WTC11 (cell line): ENCODE data around the gene ABCA5. TPM values are rescaled to one million over a fixed set of nuclear protein-coding genes. Genes with fewer than 3 reads are reported as not detected.

ENCODE experiments used
- ATAC-seq: fragments of 200-7000 bp; cut with Tn5 transposase; 2 replicates; pipeline ENCODE4 v1.10.0; 2021; ENCODE audit warnings: mild to moderate bottlenecking, moderate library complexity
- Bru-seq: library from RNA; stranded (reverse); fragments of 400-500 nt; gene quantifications from one replicate; lab custom pipeline; 2021; lab: Mats Ljungman, UMichigan
- CTCF ChIA-PET: fragments of 300-600 bp; sonication (Branson Sonifier 250); formaldehyde crosslinking; loops from one replicate; lab custom pipeline; 2021; ENCODE audit warnings: antibody characterized with exemption; lab: Charles Lee
- POLR2A ChIA-PET: fragments of 350-600 bp; sonication (Branson Sonifier 250); formaldehyde crosslinking; loops from one replicate; lab custom pipeline; 2021; ENCODE audit warnings: antibody characterized with exemption; lab: Charles Lee
- DNase-seq: peaks from one replicate; pipeline ENCODE4 v3.0.0; 2021; ENCODE audit warnings: low spot score
- H3K27ac Mint-ChIP-seq: 2 replicates; pipeline ENCODE4 v1.8.0; 2021; ENCODE audit warnings: mixed read lengths
- H3K27me3 Mint-ChIP-seq: 2 replicates; pipeline ENCODE4 v1.8.0; 2021; ENCODE audit warnings: low read depth, mild to moderate bottlenecking, moderate library complexity, mixed read lengths
- H3K36me3 Mint-ChIP-seq: 2 replicates; pipeline ENCODE4 v1.8.0; 2021; ENCODE audit warnings: mixed read lengths
- H3K4me1 Mint-ChIP-seq: 2 replicates; pipeline ENCODE4 v1.8.0; 2022; ENCODE audit warnings: mixed read lengths
- H3K4me3 Mint-ChIP-seq: 2 replicates; pipeline ENCODE4 v1.8.0; 2021; ENCODE audit warnings: mild to moderate bottlenecking, moderate library complexity, mixed read lengths
- H3K9me3 Mint-ChIP-seq: 2 replicates; pipeline ENCODE4 v1.8.0; 2021; ENCODE audit warnings: mixed read lengths
- CREM ChIP-seq: sonication (generic); formaldehyde crosslinking; IDR thresholded peaks from 2 replicates; pipeline ENCODE4 v1.8.1; 2022; ENCODE audit warnings: mild to moderate bottlenecking, missing genetic modification reagents, moderate library complexity
- FOXK1 ChIP-seq: sonication (generic); formaldehyde crosslinking; IDR thresholded peaks from 2 replicates; pipeline ENCODE4 v1.8.0; 2022; ENCODE audit warnings: mild to moderate bottlenecking, moderate library complexity, missing genetic modification reagents
- FOXP1 ChIP-seq: sonication (generic); formaldehyde crosslinking; IDR thresholded peaks from 2 replicates; pipeline ENCODE4 v1.8.0; 2022; ENCODE audit warnings: missing genetic modification reagents, mild to moderate bottlenecking, moderate library complexity, borderline replicate concordance
- FOXP4 ChIP-seq: sonication (generic); formaldehyde crosslinking; IDR thresholded peaks from 2 replicates; pipeline ENCODE4 v1.8.0; 2022; ENCODE audit warnings: mild to moderate bottlenecking, missing genetic modification reagents
- GABPB1 ChIP-seq: sonication (generic); formaldehyde crosslinking; IDR thresholded peaks from 2 replicates; pipeline ENCODE4 v1.8.1; 2023; ENCODE audit warnings: mild to moderate bottlenecking, missing genetic modification reagents
- NFYB ChIP-seq: sonication (generic); formaldehyde crosslinking; conservative IDR thresholded peaks from 2 replicates; pipeline ENCODE4 v1.8.0; 2022; ENCODE audit warnings: low read depth, missing genetic modification reagents
- OVOL2 ChIP-seq: fragments of 250-450 bp; sonication (Bioruptor Pico); IDR thresholded peaks from 2 replicates; pipeline ENCODE4 v1.9.0; 2021; ENCODE audit warnings: mild to moderate bottlenecking, borderline replicate concordance
- SMAD4 ChIP-seq: sonication (generic); formaldehyde crosslinking; IDR thresholded peaks from 2 replicates; pipeline ENCODE4 v1.8.0; 2022; ENCODE audit warnings: mild to moderate bottlenecking, missing genetic modification reagents
- SOX15 ChIP-seq: fragments of 250-450 bp; sonication (Bioruptor Pico); IDR thresholded peaks from 2 replicates; pipeline ENCODE4 v1.9.0; 2021; ENCODE audit warnings: mild to moderate bottlenecking
- SP1 ChIP-seq: sonication (generic); formaldehyde crosslinking; conservative IDR thresholded peaks from 2 replicates; pipeline ENCODE4 v1.8.1; 2022; ENCODE audit warnings: missing genetic modification reagents
- TEAD1 ChIP-seq: sonication (generic); formaldehyde crosslinking; IDR thresholded peaks from 2 replicates; pipeline ENCODE4 v1.8.0; 2022; ENCODE audit warnings: mild to moderate bottlenecking, missing genetic modification reagents
- TEAD4 ChIP-seq: sonication (generic); formaldehyde crosslinking; IDR thresholded peaks from 2 replicates; pipeline ENCODE4 v1.8.0; 2022; ENCODE audit warnings: mild to moderate bottlenecking, missing genetic modification reagents
- USF2 ChIP-seq: sonication (generic); formaldehyde crosslinking; IDR thresholded peaks from 2 replicates; pipeline ENCODE4 v1.8.1; 2023; ENCODE audit warnings: mild to moderate bottlenecking, missing genetic modification reagents, moderate library complexity
- ZNF121 ChIP-seq: sonication (generic); formaldehyde crosslinking; IDR thresholded peaks from 2 replicates; pipeline ENCODE4 v1.8.0; 2023; ENCODE audit warnings: missing genetic modification reagents
- ZNF138 ChIP-seq: sonication (generic); formaldehyde crosslinking; conservative IDR thresholded peaks from 2 replicates; pipeline ENCODE4 v1.8.1; 2022; ENCODE audit warnings: mild to moderate bottlenecking, moderate library complexity, missing genetic modification reagents
- ZNF317 ChIP-seq: sonication (generic); formaldehyde crosslinking; IDR thresholded peaks from 2 replicates; pipeline ENCODE4 v1.8.1; 2023; ENCODE audit warnings: low read depth, mild to moderate bottlenecking, moderate library complexity, missing genetic modification reagents, borderline replicate concordance
- ZNF423 ChIP-seq: fragments of 250-450 bp; sonication (Bioruptor Pico); IDR thresholded peaks from 2 replicates; pipeline ENCODE4 v2.1.2; 2022; ENCODE audit warnings: mild to moderate bottlenecking, moderate library complexity
- ZNF512 ChIP-seq: sonication (generic); formaldehyde crosslinking; IDR thresholded peaks from 2 replicates; pipeline ENCODE4 v1.8.1; 2022; ENCODE audit warnings: missing genetic modification reagents, borderline replicate concordance
- long read RNA-seq, 3 experiments: library from RNA in 1 of 3; library from capped mRNA in 1 of 3; library from polyadenylated mRNA in 1 of 3; unstranded in 2 of 3; stranded (forward) in 1 of 3; transcript quantifications; one replicate each; pipeline ENCODE4 v2.0.0, GENCODE V29; 2021
- total RNA-seq: library from RNA; stranded (reverse); gene quantifications from 3 replicates; pipeline ENCODE4 v1.2.3, GENCODE V29; 2021
- TF ChIP-seq, protein P1 (sequence below): sonication (generic); formaldehyde crosslinking; IDR thresholded peaks from 2 replicates; pipeline ENCODE4 v1.8.1; 2022; ENCODE audit warnings: mild to moderate bottlenecking, moderate library complexity, missing genetic modification reagents
- TF ChIP-seq, protein P2 (sequence below): sonication (generic); formaldehyde crosslinking; IDR thresholded peaks from 2 replicates; pipeline ENCODE4 v1.8.1; 2022; ENCODE audit warnings: mild to moderate bottlenecking, missing genetic modification reagents, moderate library complexity, borderline replicate concordance
- TF ChIP-seq, protein P3 (sequence below): fragments of 250-450 bp; sonication (Bioruptor Pico); conservative IDR thresholded peaks from 2 replicates; pipeline ENCODE4 v1.9.0; 2021; ENCODE audit warnings: mild to moderate bottlenecking
- TF ChIP-seq, protein P4 (sequence below): fragments of 250-450 bp; sonication (Bioruptor Pico); IDR thresholded peaks from 2 replicates; pipeline ENCODE4 v1.8.0; 2021; ENCODE audit warnings: mild to moderate bottlenecking
- TF ChIP-seq, protein P5 (sequence below): fragments of 200-600 bp; IDR thresholded peaks from 2 replicates; pipeline ENCODE4 v1.8.0; 2022; ENCODE audit warnings: antibody characterized with exemption

Gene ABCA5
- total RNA-seq (1.4 to 1.8 TPM (median 1.6 TPM) in 3 replicates), Bru-seq, nascent RNA (percentile 34 among the genes with signal in this experiment)
- long read RNA-seq, experiment 1, partial matches to known transcripts: 0 of 2 reads
- long read RNA-seq, experiment 1, other reads (novel, unspliced or antisense): 2 of 2 reads
- long read RNA-seq, experiment 2, partial matches to known transcripts: 0 of 2 reads
- long read RNA-seq, experiment 2, other reads (novel, unspliced or antisense): 2 of 2 reads
- long read RNA-seq, experiment 3: 0 reads

DNA sequence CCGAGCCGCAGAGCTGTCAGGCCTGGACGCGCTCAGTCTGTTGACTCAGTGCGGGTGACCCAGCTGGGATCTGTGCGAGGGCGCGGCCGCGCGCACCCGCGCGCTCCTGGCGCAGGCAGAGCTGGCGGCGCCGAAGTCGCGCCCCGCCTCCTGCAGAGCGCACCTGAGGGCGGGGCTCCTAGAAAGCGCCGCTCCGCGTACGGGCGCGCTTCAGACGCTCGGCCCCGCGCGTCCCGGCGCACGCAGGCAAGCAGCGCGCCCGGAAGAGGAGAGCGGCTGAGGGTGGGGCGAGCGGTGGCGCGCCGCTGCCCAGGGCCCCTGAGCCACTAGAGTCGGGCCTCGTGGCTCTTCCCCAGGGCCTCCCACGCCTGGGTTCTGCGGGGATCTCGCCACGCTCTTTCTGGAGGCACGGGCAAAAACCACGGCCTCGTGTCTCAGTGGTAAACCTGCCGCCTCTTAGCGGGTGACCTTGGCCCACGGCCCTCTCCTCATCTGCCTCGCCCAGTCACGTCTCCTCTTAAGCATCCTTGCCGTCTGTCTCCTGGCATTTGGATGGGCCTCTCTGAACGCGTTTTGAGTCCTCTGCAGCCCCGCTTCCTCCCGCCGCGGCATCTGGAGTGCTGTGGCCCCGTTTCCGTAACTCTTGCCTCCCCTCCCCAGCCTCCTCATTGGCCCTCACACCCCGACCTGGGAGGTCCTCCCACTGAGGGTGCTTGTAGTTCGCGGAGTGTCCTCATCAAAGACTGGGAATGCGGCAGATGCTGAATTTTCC lies at the start of gene ABCA5:
ABCA5 (minus strand) TSS at position 74 of the 772 bp plus-strand sequence. CDS start 12,718 bp downstream, outside the sequence.
- POLR2A ChIA-PET: no interaction called here
- TF ChIP-seq SMAD4 (CRISPR knock-in tag): no peak
- TF ChIP-seq ZNF138: 0 out of 2 replicates have a peak, but pooled peaks have one; percentile 25
- TF ChIP-seq NFYB (CRISPR knock-in tag): no peak
- TF ChIP-seq OVOL2: no peak
- no peak for TF ChIP-seq SOX15 (CRISPR knock-in tag)
- no peak for TF ChIP-seq TEAD4 (CRISPR knock-in tag)
- TF ChIP-seq FOXP4 (CRISPR knock-in tag): 0 out of 2 replicates have a peak, but pooled peaks have one; percentile 12
- TF ChIP-seq ZNF121: no peak
- TF ChIP-seq CREM (CRISPR knock-in tag): 0 out of 2 replicates have a peak, but pooled peaks have one; percentile 54
- TF ChIP-seq ZNF317 (CRISPR knock-in tag): no peak
- TF ChIP-seq, protein P1, sequence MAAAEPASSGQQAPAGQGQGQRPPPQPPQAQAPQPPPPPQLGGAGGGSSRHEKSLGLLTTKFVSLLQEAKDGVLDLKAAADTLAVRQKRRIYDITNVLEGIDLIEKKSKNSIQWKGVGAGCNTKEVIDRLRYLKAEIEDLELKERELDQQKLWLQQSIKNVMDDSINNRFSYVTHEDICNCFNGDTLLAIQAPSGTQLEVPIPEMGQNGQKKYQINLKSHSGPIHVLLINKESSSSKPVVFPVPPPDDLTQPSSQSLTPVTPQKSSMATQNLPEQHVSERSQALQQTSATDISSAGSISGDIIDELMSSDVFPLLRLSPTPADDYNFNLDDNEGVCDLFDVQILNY: 0 out of 2 replicates have a peak, but pooled peaks have one; percentile 22
- TF ChIP-seq ZNF423 (CRISPR knock-in tag): peak; percentile 5; the same call in 1 of the 2 replicates
- no peak; the same call in 1 of the 2 replicates for TF ChIP-seq USF2 (CRISPR knock-in tag)
- TF ChIP-seq FOXP1 (CRISPR knock-in tag): peak; percentile 86
- TF ChIP-seq, protein P2, sequence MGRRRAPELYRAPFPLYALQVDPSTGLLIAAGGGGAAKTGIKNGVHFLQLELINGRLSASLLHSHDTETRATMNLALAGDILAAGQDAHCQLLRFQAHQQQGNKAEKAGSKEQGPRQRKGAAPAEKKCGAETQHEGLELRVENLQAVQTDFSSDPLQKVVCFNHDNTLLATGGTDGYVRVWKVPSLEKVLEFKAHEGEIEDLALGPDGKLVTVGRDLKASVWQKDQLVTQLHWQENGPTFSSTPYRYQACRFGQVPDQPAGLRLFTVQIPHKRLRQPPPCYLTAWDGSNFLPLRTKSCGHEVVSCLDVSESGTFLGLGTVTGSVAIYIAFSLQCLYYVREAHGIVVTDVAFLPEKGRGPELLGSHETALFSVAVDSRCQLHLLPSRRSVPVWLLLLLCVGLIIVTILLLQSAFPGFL: no peak
- TF ChIP-seq, protein P3, sequence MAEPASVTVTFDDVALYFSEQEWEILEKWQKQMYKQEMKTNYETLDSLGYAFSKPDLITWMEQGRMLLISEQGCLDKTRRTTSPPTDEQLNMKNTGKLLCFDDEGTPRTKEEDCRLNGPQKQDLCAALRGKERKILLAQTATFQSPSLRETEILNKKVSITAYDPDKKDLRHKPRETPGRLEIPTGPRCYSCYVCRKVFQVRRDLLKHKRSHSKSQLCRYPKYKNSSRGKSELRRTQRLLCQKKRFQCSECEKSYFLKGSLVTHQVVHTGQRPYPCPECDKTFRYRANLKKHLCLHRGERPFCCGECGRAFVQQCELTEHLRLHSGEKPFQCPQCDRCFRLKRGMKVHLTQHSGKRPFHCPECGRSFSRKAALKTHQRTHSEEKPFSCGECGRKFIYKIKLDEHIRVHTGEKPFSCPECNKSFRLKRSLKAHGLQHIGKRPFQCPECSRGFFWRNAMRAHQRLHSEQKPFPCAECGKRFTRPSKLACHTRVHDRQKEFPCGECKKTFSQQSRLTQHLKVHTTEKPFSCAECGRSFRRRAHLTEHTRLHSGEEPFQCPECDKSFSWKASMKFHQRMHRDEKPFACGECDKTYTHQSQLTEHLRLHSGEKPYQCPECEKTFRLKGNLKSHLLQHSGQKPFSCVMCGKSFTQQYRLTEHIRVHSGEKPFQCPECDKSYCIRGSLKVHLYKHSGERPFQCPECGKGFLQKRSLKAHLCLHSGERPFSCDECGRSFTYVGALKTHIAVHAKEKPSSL (CRISPR knock-in tag): no peak
- TF ChIP-seq, protein P4, sequence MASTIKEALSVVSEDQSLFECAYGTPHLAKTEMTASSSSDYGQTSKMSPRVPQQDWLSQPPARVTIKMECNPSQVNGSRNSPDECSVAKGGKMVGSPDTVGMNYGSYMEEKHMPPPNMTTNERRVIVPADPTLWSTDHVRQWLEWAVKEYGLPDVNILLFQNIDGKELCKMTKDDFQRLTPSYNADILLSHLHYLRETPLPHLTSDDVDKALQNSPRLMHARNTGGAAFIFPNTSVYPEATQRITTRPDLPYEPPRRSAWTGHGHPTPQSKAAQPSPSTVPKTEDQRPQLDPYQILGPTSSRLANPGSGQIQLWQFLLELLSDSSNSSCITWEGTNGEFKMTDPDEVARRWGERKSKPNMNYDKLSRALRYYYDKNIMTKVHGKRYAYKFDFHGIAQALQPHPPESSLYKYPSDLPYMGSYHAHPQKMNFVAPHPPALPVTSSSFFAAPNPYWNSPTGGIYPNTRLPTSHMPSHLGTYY: no peak
- peak; percentile 82 for TF ChIP-seq SP1 (CRISPR knock-in tag)
- no peak for TF ChIP-seq ZNF512
- peak; percentile 34; the same call in 1 of the 2 replicates for TF ChIP-seq GABPB1 (CRISPR knock-in tag)
- TF ChIP-seq, protein P5, sequence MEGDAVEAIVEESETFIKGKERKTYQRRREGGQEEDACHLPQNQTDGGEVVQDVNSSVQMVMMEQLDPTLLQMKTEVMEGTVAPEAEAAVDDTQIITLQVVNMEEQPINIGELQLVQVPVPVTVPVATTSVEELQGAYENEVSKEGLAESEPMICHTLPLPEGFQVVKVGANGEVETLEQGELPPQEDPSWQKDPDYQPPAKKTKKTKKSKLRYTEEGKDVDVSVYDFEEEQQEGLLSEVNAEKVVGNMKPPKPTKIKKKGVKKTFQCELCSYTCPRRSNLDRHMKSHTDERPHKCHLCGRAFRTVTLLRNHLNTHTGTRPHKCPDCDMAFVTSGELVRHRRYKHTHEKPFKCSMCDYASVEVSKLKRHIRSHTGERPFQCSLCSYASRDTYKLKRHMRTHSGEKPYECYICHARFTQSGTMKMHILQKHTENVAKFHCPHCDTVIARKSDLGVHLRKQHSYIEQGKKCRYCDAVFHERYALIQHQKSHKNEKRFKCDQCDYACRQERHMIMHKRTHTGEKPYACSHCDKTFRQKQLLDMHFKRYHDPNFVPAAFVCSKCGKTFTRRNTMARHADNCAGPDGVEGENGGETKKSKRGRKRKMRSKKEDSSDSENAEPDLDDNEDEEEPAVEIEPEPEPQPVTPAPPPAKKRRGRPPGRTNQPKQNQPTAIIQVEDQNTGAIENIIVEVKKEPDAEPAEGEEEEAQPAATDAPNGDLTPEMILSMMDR: no peak
- TF ChIP-seq TEAD1 (CRISPR knock-in tag): no peak
- TF ChIP-seq FOXK1 (CRISPR knock-in tag): no peak; the same call in 1 of the 2 replicates

More for the DNA sequence above, at the start of gene ABCA5:
- peaks cover 16% of the 10 kb centered on the region for H3K9me3 Mint-ChIP-seq
- ATAC-seq (peak; percentile 90), DNase-seq (peak; percentile 84)
- H3K4me3 Mint-ChIP-seq: peak within 1 kb of the TSS; percentile 92
- CTCF ChIA-PET: interaction anchor here (0.6 to 1.7 kb wide), 8 partner anchors 7 to 504 kb away, joined by 3 to 16 read pairs (median 4); no protein-coding TSS in a partner anchor
- H3K4me1 Mint-ChIP-seq: peaks cover 31% of the 10 kb centered on the region
- peak within 1 kb of the TSS; percentile 63; the same call in 1 of the 2 replicates for H3K27ac Mint-ChIP-seq
- H3K27me3 Mint-ChIP-seq: peaks cover 44% of the 10 kb centered on the region
- peaks cover 18% of the 10 kb centered on the region for H3K36me3 Mint-ChIP-seq
